PC-3 (cell line): ENCODE results near the gene CABP7. TPM values are rescaled to one million over a fixed set of nuclear protein-coding genes. Genes with fewer than 3 reads are reported as not detected.

ENCODE experiments used
- ATAC-seq: fragments of 200-7000 bp; cut with Tn5 transposase; 2 replicates; pipeline ENCODE4 v1.9.1; 2020; ENCODE audit warnings: mild to moderate bottlenecking, moderate library complexity
- BruUV-seq: library from RNA; stranded (reverse); fragments of 400-500 nt; replicated peaks from 2 replicates; lab custom pipeline; 2021; lab: Mats Ljungman, UMichigan
- CTCF ChIA-PET: fragments of 300-600 bp; sonication (Branson Sonifier 250); formaldehyde crosslinking; loops from one replicate; lab custom pipeline; 2022; ENCODE audit warnings: antibody characterized with exemption; lab: Charles Lee
- POLR2A ChIA-PET: fragments of 300-600 bp; sonication (Branson Sonifier 250); formaldehyde crosslinking; loops from one replicate; lab custom pipeline; 2022; ENCODE audit warnings: antibody characterized with exemption; ENCODE audit not compliant: unreplicated experiment; lab: Charles Lee
- DNase-seq: peaks from one replicate; pipeline ENCODE4 v3.0.0-alpha.2; 2015
- H2AFZ ChIP-seq: fragments of 300-600 bp; sonication (generic); 2 replicates; pipeline ENCODE4 v1.6.0; 2016; ENCODE audit warnings: antibody characterized with exemption, low read length
- H3F3A ChIP-seq: fragments of 300-600 bp; sonication (generic); one replicate; pipeline ENCODE4 v1.6.0; 2017; ENCODE audit warnings: antibody characterized with exemption, low read length, control low read depth, mild to moderate bottlenecking; ENCODE audit not compliant: unreplicated experiment
- H3K27ac ChIP-seq: fragments of 300-600 bp; sonication (generic); 2 replicates; pipeline ENCODE4 v1.5.1; 2016; ENCODE audit warnings: mild to moderate bottlenecking, low read length
- H3K27me3 ChIP-seq: fragments of 300-600 bp; sonication (generic); 2 replicates; pipeline ENCODE4 v1.6.1; 2016; ENCODE audit warnings: low read length, mixed read lengths
- H3K36me3 ChIP-seq: fragments of 300-600 bp; sonication (generic); 2 replicates; pipeline ENCODE4 v1.6.1; 2016; ENCODE audit warnings: low read depth, mixed run types, low read length, mixed read lengths
- H3K4me1 ChIP-seq: fragments of 300-600 bp; sonication (generic); 2 replicates; pipeline ENCODE4 v1.5.1; 2016; ENCODE audit warnings: low read length; ENCODE audit not compliant: insufficient read depth
- H3K4me2 ChIP-seq: fragments of 300-600 bp; sonication (generic); 2 replicates; pipeline ENCODE4 v1.6.0; 2016; ENCODE audit warnings: low read length
- H3K4me3 ChIP-seq: fragments of 300-600 bp; sonication (generic); 2 replicates; pipeline ENCODE4 v1.5.1; 2016; ENCODE audit warnings: mild to moderate bottlenecking, low read length, mixed read lengths
- H3K79me2 ChIP-seq: fragments of 300-600 bp; sonication (generic); 2 replicates; pipeline ENCODE4 v1.6.1; 2017; ENCODE audit warnings: low read length, mixed read lengths
- H3K9ac ChIP-seq: fragments of 300-600 bp; sonication (generic); 2 replicates; pipeline ENCODE4 v1.6.0; 2016; ENCODE audit warnings: mild to moderate bottlenecking, low read length
- H3K9me2 ChIP-seq: fragments of 300-600 bp; sonication (generic); replicated peaks from 2 replicates; pipeline ENCODE4 v1.6.1; 2016; ENCODE audit warnings: mixed run types, low read length, mixed read lengths
- H3K9me3 ChIP-seq: fragments of 300-600 bp; sonication (generic); 2 replicates; pipeline ENCODE4 v1.6.1; 2016; ENCODE audit warnings: low read length, mixed read lengths
- H4K20me1 ChIP-seq: fragments of 300-600 bp; sonication (generic); 2 replicates; pipeline ENCODE4 v1.6.1; 2016; ENCODE audit warnings: low read length, mixed read lengths
- CTCF ChIP-seq: fragments of 300-600 bp; sonication (generic); conservative IDR thresholded peaks from 2 replicates; pipeline ENCODE4 v1.5.1; 2017; ENCODE audit warnings: antibody characterized with exemption, low read depth, mild to moderate bottlenecking, low read length
- EZH2 ChIP-seq: fragments of 300-600 bp; sonication (generic); IDR thresholded peaks from one replicate; pipeline ENCODE4 v1.6.1; 2017; ENCODE audit warnings: antibody characterized with exemption, mild to moderate bottlenecking, low read length; ENCODE audit not compliant: unreplicated experiment
- EZH2phosphoT487 ChIP-seq: fragments of 300-600 bp; sonication (generic); IDR thresholded peaks from 2 replicates; pipeline ENCODE4 v1.6.1; 2018; ENCODE audit warnings: mild to moderate bottlenecking, antibody characterized with exemption, low read length, borderline replicate concordance
- intact Hi-C: fragments of 100-400 bp; cut with micrococcal nuclease; formaldehyde crosslinking; loops from 2 replicates; pipeline ENCODE4 v1.9.0; 2023
- total RNA-seq: library from RNA; depleted of rRNA; stranded (reverse); fragments of >200 nt; gene quantifications from 2 replicates; pipeline ENCODE4 v1.2.3, GENCODE V29; 2014

Gene CABP7
- total RNA-seq, 1 experiment from 2014 or later = 0.87 TPM

- CTCF ChIA-PET = no interaction called here
Observed at GRCh38 chr22:29722587-29722986, 2.8 kb downstream of the CABP7 start.

GRCh38 chr22:29723766-29724165 lies 4.0 kb downstream of the CABP7 start:
- Histone ChIP-seq H3K4me2 (no peak overlapping the region), H3F3A (no peaks in the 10 kb centered on the region), H3K79me2 (no peaks in the 10 kb centered on the region), H3K27me3 (peaks cover 8% of the 10 kb centered on the region), H3K4me3 (no peak overlapping the region), H3K27ac (no peak overlapping the region), H4K20me1 (no peaks in the 10 kb centered on the region), H3K9me3 (no peaks in the 10 kb centered on the region), H3K9me2 (no peaks in the 10 kb centered on the region), H3K4me1 (no peaks in the 10 kb centered on the region; the same call in 1 of the 2 replicates), H3K36me3 (no peaks in the 10 kb centered on the region), H3K9ac (no peak overlapping the region), H2AFZ (no peak overlapping the region)
- intact Hi-C loops = no loop called here
- no TSS peak for BruUV-seq
- no peak for TF ChIP-seq CTCF
- TF ChIP-seq EZH2phosphoT487 = no peak
- no peak for TF ChIP-seq EZH2
- ChIA-PET CTCF (interaction anchor here (0.6 kb wide), 1 partner anchor 22 kb away, joined by 3 read pairs; no protein-coding TSS in a partner anchor), POLR2A (no interaction called here)
- no peak for ATAC-seq
- DNase-seq = no peak

More at GRCh38 chr22:29722587-29722986, 2.8 kb downstream of the CABP7 start:
- TF ChIP-seq EZH2phosphoT487 = no peak
- TF ChIP-seq EZH2 = no peak
- TF ChIP-seq CTCF = no peak
- Histone ChIP-seq H3K9ac (no peak overlapping the region), H3K79me2 (no peaks in the 10 kb centered on the region), H3K9me2 (no peaks in the 10 kb centered on the region), H3K4me3 (no peak overlapping the region), H3F3A (no peaks in the 10 kb centered on the region), H3K4me2 (no peak overlapping the region), H3K27ac (no peak overlapping the region), H2AFZ (no peak overlapping the region), H3K4me1 (no peaks in the 10 kb centered on the region; the same call in 1 of the 2 replicates), H3K36me3 (no peaks in the 10 kb centered on the region), H3K27me3 (peaks cover 8% of the 10 kb centered on the region), H4K20me1 (no peaks in the 10 kb centered on the region), H3K9me3 (no peaks in the 10 kb centered on the region)
- DNase-seq (no peak), ATAC-seq (no peak)
- no TSS peak for BruUV-seq
- POLR2A ChIA-PET = no interaction called here
- intact Hi-C loops = no loop called here

- ChIA-PET POLR2A (no interaction called here), CTCF (no interaction called here)
- no peaks in the 10 kb centered on the region for H3F3A ChIP-seq
- H4K20me1 ChIP-seq = no peaks in the 10 kb centered on the region
- H3K79me2 ChIP-seq = no peaks in the 10 kb centered on the region
- H3K4me2 ChIP-seq = no peak overlapping the region
- intact Hi-C loops = no loop called here
- no peak overlapping the region for H3K9ac ChIP-seq
- H3K4me3 ChIP-seq = no peak overlapping the region
- H3K36me3 ChIP-seq = no peaks in the 10 kb centered on the region
- H2AFZ ChIP-seq = no peak overlapping the region
- no peaks in the 10 kb centered on the region for H3K4me1 ChIP-seq
- H3K9me3 ChIP-seq = no peaks in the 10 kb centered on the region
- BruUV-seq = no TSS peak
- no peak for ATAC-seq
- no peaks in the 10 kb centered on the region for H3K9me2 ChIP-seq
- TF ChIP-seq EZH2phosphoT487 = no peak
- no peak for TF ChIP-seq EZH2
- no peak for TF ChIP-seq CTCF
- DNase-seq = no peak
- no peak overlapping the region for H3K27ac ChIP-seq
- no peaks in the 10 kb centered on the region for H3K27me3 ChIP-seq
Observed at GRCh38 chr22:29724843-29725242, 5.0 kb downstream of the CABP7 start.
